Measurements from ENCODE around the gene ZFYVE9. TPM values are rescaled to one million over a fixed set of nuclear protein-coding genes. Genes with fewer than 3 reads are reported as not detected.

Gene ZFYVE9
- total and polyA plus RNA-seq, 2 of the 4 experiments (the other 2 are of a cell fraction), result 8.3 to 28.7 TPM

- Histone ChIP-seq H3K36me3 (ENCODE audit: control insufficient read depth, insufficient read depth, low read length) (no peaks in the 10 kb centered on the region), H2AK9ac (replicated peaks; ENCODE audit: low read depth, low read length, poor library complexity) (no peak overlapping the region), H2BK15ac (ENCODE audit: low read depth, low read length) (no peak overlapping the region), H4K8ac (ENCODE audit: low read depth in 2 of 2, low read length in 2 of 2) (no peak overlapping the region), H3K14ac (replicated peaks; ENCODE audit: low read depth, low read length) (no peak overlapping the region), H3K9me3 (ENCODE audit: control insufficient read depth, insufficient read depth, low read length) (no peaks in the 10 kb centered on the region), H3K4me1 (ENCODE audit: control insufficient read depth, insufficient read depth, low read length) (peaks cover 2% of the 10 kb centered on the region; the same call in 1 of the 2 replicates), H2BK5ac (ENCODE audit: low read depth, low read length, poor library complexity, severe bottlenecking) (no peak overlapping the region), H3K4me3 (ENCODE audit: insufficient read depth, low read depth, low read length) (no peak overlapping the region), H3K4me2 (ENCODE audit: low read depth, low read length) (peak overlapping the region; percentile 10; the same call in 1 of the 2 replicates), H3K9me1 (ENCODE audit: insufficient read depth, low read length) (peaks cover 5% of the 10 kb centered on the region), H4K5ac (ENCODE audit: low read depth, low read length) (no peak overlapping the region), H2BK120ac (ENCODE audit: low read depth, low read length) (no peak overlapping the region), H3K27ac (ENCODE audit: insufficient read depth, low read length) (no peak overlapping the region), H3K9ac (ENCODE audit: low read depth, low read length) (no peak overlapping the region), H2AFZ (replicated peaks; ENCODE audit: low read length, poor library complexity) (no peak overlapping the region), H3K56ac (ENCODE audit: extremely low read depth, insufficient read depth, low read length) (no peak overlapping the region), H4K91ac (ENCODE audit: insufficient read depth, low read depth, low read length) (no peak overlapping the region), H3K18ac (ENCODE audit: low read depth, low read length) (no peak overlapping the region), H4K20me1 (ENCODE audit: insufficient read depth, low read length) (no peaks in the 10 kb centered on the region), H3K4ac (ENCODE audit: low read depth, low read length) (no peak overlapping the region), H3K27me3 (ENCODE audit: control insufficient read depth, insufficient read depth, low read length) (no peaks in the 10 kb centered on the region), H3K23ac (ENCODE audit: low read depth, low read length) (no peak overlapping the region), H2BK20ac (ENCODE audit: low read depth, low read length) (no peak overlapping the region), H3K79me1 (ENCODE audit: low read depth in 1 of 2, low read length in 2 of 2) (peaks cover 18 to 29% of the 10 kb centered on the region in 2 experiments; a peak in 3 of 4 replicates), H2AK5ac (ENCODE audit: low read depth, low read length) (no peak overlapping the region)
- in situ Hi-C loops (cut with MboI; ENCODE audit: low sequenced_read_pairs) (no loop called here), intact Hi-C loops (cut with micrococcal nuclease) (no loop called here), dilution Hi-C loops (cut with HindIII; ENCODE audit: low sequenced_read_pairs, unreplicated experiment) (no loop called here)
- TF ChIP-seq RAD21 (IDR thresholded peaks at IDR 0.05; ENCODE audit: low read length) (no peak), SMC3 (IDR thresholded peaks at IDR 0.05; ENCODE audit: low read depth, low read length) (no peak), RCOR1 (IDR thresholded peaks at IDR 0.05; ENCODE audit: insufficient replicate concordance, low read length) (no peak), MAFK (IDR thresholded peaks at IDR 0.05; ENCODE audit: low read depth, low read length) (no peak), FOS (IDR thresholded peaks at IDR 0.05; ENCODE audit: low read depth, low read length) (no peak), RFX5 (IDR thresholded peaks at IDR 0.05; ENCODE audit: low read depth, low read length) (no peak), CTCF (conservative IDR thresholded peaks at IDR 0.05; ENCODE audit: low read depth, low read length) (no peak), ELK1 (IDR thresholded peaks at IDR 0.05; ENCODE audit: borderline replicate concordance, low read depth, low read length) (no peak), MAZ (IDR thresholded peaks at IDR 0.05; ENCODE audit: borderline replicate concordance, low read depth, low read length) (no peak)
- ATAC-seq (ENCODE audit: low read depth), result no peak; the same call in 1 of the 2 replicates
- no TSS peak for BruUV-seq (replicated peaks)
- POLR2A ChIA-PET (ENCODE audit: unreplicated experiment), result no interaction called here
- peak; percentile 18 for DNase-seq
- WGBS, 2 experiments (ENCODE audit: extremely low coverage in 2 of 2, insufficient read length in 1 of 2), result no CpG with 5 or more reads among the region's 1 CpG
- CTCF ChIA-PET, result no interaction called here
These were observed 50.5 kb downstream of the ZFYVE9 start for GRCh38 chr1:52192436-52192835.

Measured in IMR-90 (cell line).